Caco-2 (cell line): ENCODE measurements around the gene PPP1R18. TPM values are rescaled to one million over a fixed set of nuclear protein-coding genes. Genes with fewer than 3 reads are reported as not detected.
"Not testable (repeated sequence)": the region's sequence is repeated elsewhere in the genome, so short reads cannot be mapped to it uniquely, and the experiment has no call there.

ENCODE experiments used
- BruUV-seq: library from RNA; stranded (reverse); fragments of 400-500 nt; replicated peaks from 2 replicates; lab custom pipeline; 2021; lab: Mats Ljungman, UMichigan
- CTCF ChIA-PET: fragments of 300-600 bp; sonication (Branson Sonifier 250); formaldehyde crosslinking; loops from one replicate; lab custom pipeline; 2022; ENCODE audit warnings: antibody characterized with exemption; lab: Charles Lee
- POLR2A ChIA-PET: fragments of 300-600 bp; sonication (Branson Sonifier 250); formaldehyde crosslinking; loops from one replicate; lab custom pipeline; 2022; ENCODE audit warnings: antibody characterized with exemption; lab: Charles Lee
- DNase-seq, 2 experiments: peaks; one replicate each; pipeline versions ENCODE4 v3.0.0 to v3.0.0-alpha.2; 2020 to 2022
- H3K27me3 ChIP-seq: replicated peaks from 2 replicates; pipeline ENCODE4 v1.6.0; 2011; ENCODE audit warnings: low read length; ENCODE audit not compliant: control insufficient read depth, insufficient read depth
- H3K36me3 ChIP-seq: 2 replicates; pipeline ENCODE4 v1.5.1; 2011; ENCODE audit warnings: low read length; ENCODE audit not compliant: control insufficient read depth, insufficient read depth
- H3K4me1 ChIP-seq: fragments of 250-450 bp; sonication (Bioruptor Pico); 2 replicates; pipeline ENCODE4 v1.5.1; 2020; ENCODE audit warnings: mild to moderate bottlenecking
- H3K4me3 ChIP-seq: 2 replicates; pipeline ENCODE4 v1.5.1; 2011; ENCODE audit warnings: low read depth, mild to moderate bottlenecking, control low read depth, low read length
- H3K9me3 ChIP-seq: fragments of 250-450 bp; sonication (Bioruptor Pico); 2 replicates; pipeline ENCODE4 v1.5.1; 2020; ENCODE audit warnings: mild to moderate bottlenecking, moderate library complexity
- H3K27ac Mint-ChIP-seq: one replicate; pipeline ENCODE4 v1.8.0; 2022; ENCODE audit warnings: mixed read lengths; ENCODE audit not compliant: unreplicated experiment
- H3K27me3 Mint-ChIP-seq: one replicate; pipeline ENCODE4 v1.8.0; 2022; ENCODE audit warnings: mixed read lengths; ENCODE audit not compliant: insufficient read depth, unreplicated experiment
- H3K36me3 Mint-ChIP-seq: one replicate; pipeline ENCODE4 v1.8.0; 2022; ENCODE audit warnings: mild to moderate bottlenecking, mixed read lengths; ENCODE audit not compliant: insufficient read depth, unreplicated experiment
- H3K4me1 Mint-ChIP-seq: one replicate; pipeline ENCODE4 v1.8.0; 2022; ENCODE audit warnings: low read depth, mixed read lengths; ENCODE audit not compliant: unreplicated experiment
- H3K4me3 Mint-ChIP-seq: one replicate; pipeline ENCODE4 v1.8.0; 2022; ENCODE audit warnings: mild to moderate bottlenecking, moderate library complexity, mixed read lengths; ENCODE audit not compliant: unreplicated experiment
- H3K9me3 Mint-ChIP-seq: one replicate; pipeline ENCODE4 v1.8.0; 2022; ENCODE audit warnings: mixed read lengths; ENCODE audit not compliant: unreplicated experiment
- intact Hi-C: fragments of 100-400 bp; cut with micrococcal nuclease; formaldehyde crosslinking; loops from one replicate; pipeline ENCODE4 v1.10.0; 2022; ENCODE audit not compliant: unreplicated experiment
- total RNA-seq: library from RNA; stranded (reverse); gene quantifications from 2 replicates; pipeline ENCODE4 v1.2.3, GENCODE V29; 2022
- TF ChIP-seq, protein P1 (sequence below), 2 experiments: fragments of 200-600 bp in 1 of 2; IDR thresholded peaks; 1 replicate in 1 of 2; 2 replicates in 1 of 2; pipeline versions ENCODE4 v1.5.1 to v1.8.0; 2011 to 2022; ENCODE audit warnings: antibody characterized with exemption in 1 of 2, control low read depth in 1 of 2, inconsistent platforms in 1 of 2, low read depth in 1 of 2, low read length in 1 of 2, mild to moderate bottlenecking in 1 of 2, moderate library complexity in 1 of 2; ENCODE audit not compliant: insufficient read depth in 1 of 2, severe bottlenecking in 1 of 2, unreplicated experiment in 1 of 2

The PPP1R18 gene
- total RNA-seq, 1 experiment from 2014 or later: 6.6 TPM

DNA sequence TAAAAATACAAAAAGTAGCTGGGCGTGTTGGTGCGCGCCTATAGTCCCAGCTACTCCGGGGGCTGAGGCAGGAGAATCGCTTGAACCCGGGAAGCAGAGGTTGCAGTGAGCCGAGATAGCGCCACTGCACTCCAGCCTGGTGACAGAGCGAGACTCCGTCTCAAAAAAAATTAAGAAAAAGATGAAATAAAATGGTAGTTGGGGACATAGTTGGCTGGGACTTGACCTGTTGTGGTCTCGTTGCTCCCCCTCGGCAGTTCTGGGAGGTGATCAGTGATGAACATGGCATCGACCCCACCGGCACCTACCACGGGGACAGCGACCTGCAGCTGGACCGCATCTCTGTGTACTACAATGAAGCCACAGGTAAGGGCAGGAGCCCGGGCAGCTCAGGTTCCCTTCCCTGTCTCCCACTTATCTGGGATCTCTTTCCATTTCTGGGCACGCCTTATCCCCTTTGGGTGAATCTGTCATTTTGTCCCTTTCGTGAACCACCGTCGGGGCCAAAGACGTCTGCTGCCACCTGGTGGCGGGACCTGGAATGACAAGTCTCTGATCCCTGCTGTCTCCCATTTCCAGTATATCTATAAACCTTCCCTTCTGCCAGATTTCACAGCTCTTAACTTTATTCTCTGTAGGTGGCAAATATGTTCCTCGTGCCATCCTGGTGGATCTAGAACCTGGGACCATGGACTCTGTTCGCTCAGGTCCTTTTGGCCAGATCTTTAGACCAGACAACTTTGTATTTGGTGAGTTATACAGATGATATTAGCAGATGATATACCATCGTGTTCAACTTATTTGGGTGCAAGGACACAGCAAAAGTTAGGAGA, 36.1 kb upstream of the PPP1R18 start:
- peak; percentile 79 to 86 for DNase-seq

DNA sequence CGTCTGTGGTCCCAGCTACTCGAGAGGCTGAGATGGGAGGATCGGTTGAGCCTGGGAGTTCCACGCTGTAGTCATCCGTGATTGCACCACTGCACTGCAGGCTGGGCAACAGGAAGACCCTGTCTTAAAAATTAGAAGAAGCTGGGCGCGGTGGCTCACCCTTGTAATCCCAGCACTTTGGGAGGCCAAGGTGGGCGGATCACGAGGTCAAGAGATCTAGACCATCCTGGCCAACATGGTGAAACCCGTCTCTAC, 35.5 kb upstream of the PPP1R18 start:
- peaks cover 13% of the 10 kb centered on the region; the same call in 1 of the 2 replicates for H3K4me1 ChIP-seq
- POLR2A ChIA-PET: interaction anchor here (0.5 to 1.0 kb wide), 4 partner anchors 41 to 720 kb away, joined by 3 to 6 read pairs (median 4); no protein-coding TSS in a partner anchor
- not testable (repeated sequence) for H3K27me3 ChIP-seq, H3K9me3 ChIP-seq, H3K27me3 Mint-ChIP-seq, H3K9me3 Mint-ChIP-seq, BruUV-seq, H3K36me3 ChIP-seq, DNase-seq
- Mint-ChIP-seq H3K36me3 (peaks cover 80% of the 10 kb centered on the region), H3K4me1 (peaks cover 20% of the 10 kb centered on the region), H3K27ac (peak overlapping the region; percentile 85), H3K4me3 (peak overlapping the region; percentile 81)
- intact Hi-C loops: loop anchor here (1.0 to 2.0 kb wide), 2 partner anchors 43 to 75 kb away; partner anchors contain the start of gene C6orf136
- CTCF ChIA-PET: interaction anchor here (0.6 to 2.9 kb wide), 7 partner anchors 43 to 162 kb away, joined by 3 to 28 read pairs (median 3); partner anchors contain the start of gene DHX16
- peak overlapping the region; percentile 89 for H3K4me3 ChIP-seq

More for the DNA sequence above, 36.1 kb upstream of the PPP1R18 start:
- peaks cover 78% of the 10 kb centered on the region for H3K36me3 Mint-ChIP-seq
- Histone ChIP-seq H3K27me3 (no peaks in the 10 kb centered on the region), H3K4me3 (no peak overlapping the region), H3K36me3 (peaks cover 6% of the 10 kb centered on the region), H3K9me3 (no peaks in the 10 kb centered on the region), H3K4me1 (peaks cover 13% of the 10 kb centered on the region; the same call in 1 of the 2 replicates)
- H3K4me3 Mint-ChIP-seq: peak overlapping the region; percentile 81
- H3K27ac Mint-ChIP-seq: peak overlapping the region; percentile 85
- BruUV-seq: no TSS peak
- TF ChIP-seq, protein P1, sequence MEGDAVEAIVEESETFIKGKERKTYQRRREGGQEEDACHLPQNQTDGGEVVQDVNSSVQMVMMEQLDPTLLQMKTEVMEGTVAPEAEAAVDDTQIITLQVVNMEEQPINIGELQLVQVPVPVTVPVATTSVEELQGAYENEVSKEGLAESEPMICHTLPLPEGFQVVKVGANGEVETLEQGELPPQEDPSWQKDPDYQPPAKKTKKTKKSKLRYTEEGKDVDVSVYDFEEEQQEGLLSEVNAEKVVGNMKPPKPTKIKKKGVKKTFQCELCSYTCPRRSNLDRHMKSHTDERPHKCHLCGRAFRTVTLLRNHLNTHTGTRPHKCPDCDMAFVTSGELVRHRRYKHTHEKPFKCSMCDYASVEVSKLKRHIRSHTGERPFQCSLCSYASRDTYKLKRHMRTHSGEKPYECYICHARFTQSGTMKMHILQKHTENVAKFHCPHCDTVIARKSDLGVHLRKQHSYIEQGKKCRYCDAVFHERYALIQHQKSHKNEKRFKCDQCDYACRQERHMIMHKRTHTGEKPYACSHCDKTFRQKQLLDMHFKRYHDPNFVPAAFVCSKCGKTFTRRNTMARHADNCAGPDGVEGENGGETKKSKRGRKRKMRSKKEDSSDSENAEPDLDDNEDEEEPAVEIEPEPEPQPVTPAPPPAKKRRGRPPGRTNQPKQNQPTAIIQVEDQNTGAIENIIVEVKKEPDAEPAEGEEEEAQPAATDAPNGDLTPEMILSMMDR (IDR thresholded peaks at IDR 0.05; ENCODE audit: insufficient read depth in 1 of 2, low read depth in 1 of 2, low read length in 1 of 2, severe bottlenecking in 1 of 2, unreplicated experiment in 1 of 2): peak; percentile 89 to 96
- peaks cover 20% of the 10 kb centered on the region for H3K4me1 Mint-ChIP-seq
- H3K27me3 Mint-ChIP-seq: no peaks in the 10 kb centered on the region
- H3K9me3 Mint-ChIP-seq: no peaks in the 10 kb centered on the region
- ChIA-PET POLR2A (interaction anchor here (0.6 to 0.9 kb wide), 2 partner anchors 41 to 107 kb away, joined by 3 to 6 read pairs; no protein-coding TSS in a partner anchor), CTCF (interaction anchor here (0.6 to 2.9 kb wide), 7 partner anchors 43 to 191 kb away, joined by 3 to 28 read pairs (median 3); no protein-coding TSS in a partner anchor)
- intact Hi-C loops: loop anchor here (1.0 to 2.0 kb wide), 2 partner anchors 43 to 76 kb away; partner anchors contain the start of gene C6orf136

GRCh38 chr6:30721198-30722024, 35.0 kb upstream of the PPP1R18 start:
- Histone ChIP-seq H3K4me1 (peaks cover 13% of the 10 kb centered on the region; the same call in 1 of the 2 replicates), H3K4me3 (peak overlapping the region; percentile 89), H3K9me3 (no peaks in the 10 kb centered on the region), H3K27me3 (no peaks in the 10 kb centered on the region), H3K36me3 (peaks cover 6% of the 10 kb centered on the region)
- no TSS peak for BruUV-seq
- H3K4me1 Mint-ChIP-seq: peaks cover 26% of the 10 kb centered on the region
- H3K36me3 Mint-ChIP-seq: peaks cover 77% of the 10 kb centered on the region
- TF ChIP-seq, protein P1 (IDR thresholded peaks at IDR 0.05; ENCODE audit: insufficient read depth in 1 of 2, low read depth in 1 of 2, low read length in 1 of 2, severe bottlenecking in 1 of 2, unreplicated experiment in 1 of 2): no peak
- DNase-seq: peak; percentile 87 to 94
- H3K9me3 Mint-ChIP-seq: no peaks in the 10 kb centered on the region
- peak overlapping the region; percentile 85 for H3K27ac Mint-ChIP-seq
- intact Hi-C loops: loop anchor here (1.0 to 2.0 kb wide), 2 partner anchors 42 to 75 kb away; partner anchors contain the start of gene C6orf136
- H3K27me3 Mint-ChIP-seq: no peaks in the 10 kb centered on the region
- ChIA-PET POLR2A (interaction anchor here (0.5 to 1.0 kb wide), 3 partner anchors 42 to 720 kb away, joined by 3 to 6 read pairs (median 4); no protein-coding TSS in a partner anchor), CTCF (interaction anchor here (0.8 to 2.9 kb wide), 5 partner anchors 42 to 162 kb away, joined by 3 to 28 read pairs (median 3); partner anchors contain the start of gene DHX16)
- H3K4me3 Mint-ChIP-seq: peak overlapping the region; percentile 81
